CD4-positive, alpha-beta T cell treated with Interleukin-10 for 1 hour (primary cell): Measurements from ENCODE around the gene PLPPR3.
"Not testable (repeated sequence)": the region's sequence is repeated elsewhere in the genome, so short reads cannot be mapped to it uniquely, and the experiment has no call there.

Experiments used
- DNase-seq: peaks from one replicate; pipeline ENCODE4 v3.0.0-alpha.2; 2020

PLPPR3 gene

DNA sequence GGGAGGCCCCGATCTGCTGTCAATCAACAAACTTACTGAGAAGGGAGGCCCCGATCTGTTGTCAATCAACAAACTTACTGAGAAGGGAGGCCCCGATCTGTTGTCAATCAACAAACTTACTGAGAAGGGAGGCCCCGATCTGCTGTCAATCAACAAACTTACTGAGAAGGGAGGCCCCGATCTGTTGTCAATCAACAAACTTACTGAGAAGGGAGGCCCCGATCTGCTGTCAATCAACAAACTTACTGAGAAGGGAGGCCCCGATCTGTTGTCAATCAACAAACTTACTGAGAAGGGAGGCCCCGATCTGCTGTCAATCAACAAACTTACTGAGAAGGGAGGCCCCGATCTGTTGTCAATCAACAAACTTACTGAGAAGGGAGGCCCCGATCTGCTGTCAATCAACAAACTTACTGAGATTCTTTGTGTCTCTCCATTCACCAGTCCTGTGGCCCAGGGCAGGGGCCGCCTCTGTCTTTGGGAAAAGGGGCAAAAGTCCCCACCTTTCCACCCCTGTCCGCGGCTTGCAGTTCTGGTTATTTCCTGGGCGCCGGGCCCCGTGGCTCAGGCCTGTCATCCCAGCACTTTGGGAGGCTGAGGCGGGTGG is 32.0 kb upstream of the PLPPR3 start:
- not testable (repeated sequence) for DNase-seq

DNA sequence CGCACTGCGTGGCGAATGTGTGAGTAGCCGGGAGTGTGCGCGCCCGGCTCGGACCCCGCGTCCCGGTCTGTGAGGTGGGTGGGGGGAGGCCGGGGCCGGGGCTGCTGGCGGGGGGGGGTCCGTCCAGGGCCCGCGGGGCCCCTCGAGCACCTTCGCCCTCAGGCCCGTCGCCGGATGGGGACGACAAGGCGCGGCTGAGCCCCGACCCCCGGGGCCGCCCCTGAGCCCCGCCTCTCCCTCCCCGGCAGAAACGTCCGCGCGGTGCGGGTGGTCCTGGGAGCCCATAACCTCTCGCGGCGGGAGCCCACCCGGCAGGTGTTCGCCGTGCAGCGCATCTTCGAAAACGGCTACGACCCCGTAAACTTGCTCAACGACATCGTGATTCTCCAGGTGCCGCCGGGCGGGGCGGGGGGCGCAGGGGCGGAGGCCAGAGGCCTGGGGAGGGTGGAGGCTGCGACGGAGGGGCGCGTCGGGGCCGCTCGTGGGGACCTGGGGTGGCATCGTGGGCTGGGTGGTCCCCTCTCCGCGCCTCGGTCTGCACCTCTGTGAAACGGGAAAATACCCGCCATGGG is 31.3 kb upstream of the PLPPR3 start:
- DNase-seq, result no peak

DNA sequence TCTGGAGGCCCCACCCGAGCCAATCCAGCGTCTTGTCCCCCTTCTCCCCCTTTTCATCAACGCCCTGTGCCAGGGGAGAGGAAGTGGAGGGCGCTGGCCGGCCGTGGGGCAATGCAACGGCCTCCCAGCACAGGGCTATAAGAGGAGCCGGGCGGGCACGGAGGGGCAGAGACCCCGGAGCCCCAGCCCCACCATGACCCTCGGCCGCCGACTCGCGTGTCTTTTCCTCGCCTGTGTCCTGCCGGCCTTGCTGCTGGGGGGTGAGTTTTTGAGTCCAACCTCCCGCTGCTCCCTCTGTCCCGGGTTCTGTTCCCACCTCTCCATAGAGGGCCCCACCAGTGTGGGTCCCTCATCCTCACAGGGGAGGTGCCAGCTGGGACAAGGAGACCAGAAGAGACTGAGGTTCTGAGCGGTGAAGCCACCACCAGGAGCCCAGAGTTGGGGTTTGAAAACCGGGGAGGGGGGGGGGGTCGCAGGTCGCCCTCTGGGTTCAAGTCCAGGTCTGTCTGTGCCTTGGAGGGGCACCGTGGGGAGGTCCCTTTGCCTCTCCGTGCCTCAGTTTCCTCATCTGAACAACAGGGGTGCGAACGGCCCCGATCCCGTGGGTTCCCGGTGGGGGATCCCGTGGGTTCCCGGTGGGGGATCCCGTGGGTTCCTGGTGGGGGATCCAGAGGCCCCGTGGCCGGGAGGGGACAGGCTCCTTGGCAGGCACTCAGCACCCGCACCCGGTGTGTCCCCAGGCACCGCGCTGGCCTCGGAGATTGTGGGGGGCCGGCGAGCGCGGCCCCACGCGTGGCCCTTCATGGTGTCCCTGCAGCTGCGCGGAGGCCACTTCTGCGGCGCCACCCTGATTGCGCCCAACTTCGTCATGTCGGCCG is 30.6 kb upstream of the PLPPR3 start, which contains the start of gene ELANE:
TSS of gene ELANE (plus strand) at position 168 of the 878 bp plus-strand sequence. CDS start at position 194, 26 bp downstream.
- no peak for DNase-seq

DNA sequence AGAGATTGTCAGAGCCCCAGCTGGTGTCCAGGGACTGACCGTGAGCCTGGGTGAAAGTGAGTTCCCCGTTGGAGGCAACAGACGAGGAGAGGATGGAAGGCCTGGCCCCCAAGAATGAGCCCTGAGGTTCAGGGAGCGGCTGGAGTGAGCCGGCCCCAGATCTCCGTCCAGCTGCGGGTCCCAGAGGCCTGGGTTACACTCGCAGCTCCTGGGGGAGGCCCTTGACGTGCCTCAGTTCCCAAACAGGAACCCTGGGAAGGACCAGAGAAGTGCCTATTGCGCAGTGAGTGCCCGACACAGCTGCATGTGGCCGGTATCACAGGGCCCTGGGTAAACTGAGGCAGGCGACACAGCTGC is 29.2 kb upstream of the PLPPR3 start:
- DNase-seq, result no peak

DNA sequence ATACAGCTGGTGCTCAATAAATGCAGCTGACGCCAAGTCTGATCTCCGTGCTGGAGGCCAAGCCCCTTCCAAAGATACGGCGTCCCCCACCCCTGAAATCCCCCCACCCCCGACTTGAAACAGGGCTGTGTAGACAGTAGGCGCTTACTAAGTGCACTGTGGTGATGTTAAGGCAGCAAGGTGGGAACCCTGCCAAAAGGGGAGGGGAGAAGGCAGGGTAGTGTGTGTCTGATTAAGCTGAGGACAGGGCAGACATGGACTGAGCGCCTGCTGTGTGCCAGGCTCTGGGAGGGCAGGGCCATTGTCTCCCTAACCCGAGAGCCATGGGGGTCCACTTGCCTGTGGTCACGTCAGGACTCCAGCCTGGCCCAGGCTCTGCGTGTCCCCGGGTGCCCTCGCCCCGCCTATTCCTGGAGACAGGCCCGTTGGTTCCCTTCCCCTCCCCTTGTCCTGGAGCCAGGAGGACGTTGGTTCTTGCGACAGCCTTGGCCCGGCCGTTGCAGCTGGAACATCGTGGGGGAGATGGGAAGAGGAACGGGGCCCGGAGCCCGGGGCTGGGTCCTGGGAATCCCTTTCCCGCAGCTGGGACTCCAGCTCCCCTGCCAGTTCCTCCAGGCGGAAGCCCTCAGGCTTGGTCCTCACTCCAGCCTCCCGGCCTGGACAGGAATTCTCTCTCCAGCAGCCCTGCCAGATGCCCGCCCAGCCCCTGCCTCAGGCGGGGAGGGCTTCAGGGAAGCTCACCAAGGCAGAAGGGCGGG is 28.6 kb upstream of the PLPPR3 start:
- DNase-seq, result no peak

DNA sequence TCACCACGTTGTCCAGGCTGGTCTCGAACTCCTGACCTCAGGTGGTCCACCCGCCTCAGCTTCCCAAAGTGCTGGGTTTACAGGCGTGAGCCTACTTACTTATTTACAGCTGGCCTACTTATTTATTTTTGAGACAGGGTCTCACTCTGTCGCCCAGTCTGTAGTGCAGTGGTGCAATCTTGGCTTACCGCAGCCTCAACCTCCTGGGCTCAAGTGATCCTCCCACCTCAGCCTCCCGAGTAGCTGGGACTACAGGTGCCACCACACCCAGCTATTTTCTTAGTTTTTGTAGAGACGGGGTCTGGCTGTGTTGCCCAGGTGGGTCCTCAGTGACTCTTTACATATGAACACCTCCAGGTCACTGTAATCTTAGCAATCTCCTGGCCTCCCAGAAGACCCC is 27.4 kb upstream of the PLPPR3 start:
- not testable (repeated sequence) for DNase-seq

DNA sequence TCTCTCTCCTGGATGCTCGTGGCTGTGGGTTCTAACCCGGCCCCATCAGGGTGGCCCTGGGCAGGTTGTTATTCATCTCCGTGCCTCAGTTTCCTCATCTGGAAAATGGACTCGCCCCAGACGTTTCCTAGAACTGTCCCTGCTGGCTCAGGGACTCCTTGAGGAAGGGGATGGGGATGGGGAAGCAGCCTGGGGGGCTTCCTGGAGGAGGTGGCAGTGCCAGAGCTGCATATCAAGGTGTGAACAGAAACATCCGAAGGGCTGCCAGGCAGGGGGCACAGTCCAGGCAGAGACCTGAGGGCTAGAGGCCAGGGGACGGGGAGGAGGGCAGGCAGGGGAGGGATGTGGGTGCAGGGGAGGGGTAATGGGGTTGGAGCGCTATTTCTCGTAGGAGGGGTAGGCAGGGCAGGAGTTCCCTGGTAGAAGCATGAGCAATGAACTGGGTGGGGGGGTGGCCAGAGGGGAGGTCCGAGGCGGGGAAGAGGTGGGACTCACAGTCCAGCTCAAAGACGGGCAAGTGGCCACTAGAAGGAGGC is 26.7 kb upstream of the PLPPR3 start:
- no peak for DNase-seq

DNA sequence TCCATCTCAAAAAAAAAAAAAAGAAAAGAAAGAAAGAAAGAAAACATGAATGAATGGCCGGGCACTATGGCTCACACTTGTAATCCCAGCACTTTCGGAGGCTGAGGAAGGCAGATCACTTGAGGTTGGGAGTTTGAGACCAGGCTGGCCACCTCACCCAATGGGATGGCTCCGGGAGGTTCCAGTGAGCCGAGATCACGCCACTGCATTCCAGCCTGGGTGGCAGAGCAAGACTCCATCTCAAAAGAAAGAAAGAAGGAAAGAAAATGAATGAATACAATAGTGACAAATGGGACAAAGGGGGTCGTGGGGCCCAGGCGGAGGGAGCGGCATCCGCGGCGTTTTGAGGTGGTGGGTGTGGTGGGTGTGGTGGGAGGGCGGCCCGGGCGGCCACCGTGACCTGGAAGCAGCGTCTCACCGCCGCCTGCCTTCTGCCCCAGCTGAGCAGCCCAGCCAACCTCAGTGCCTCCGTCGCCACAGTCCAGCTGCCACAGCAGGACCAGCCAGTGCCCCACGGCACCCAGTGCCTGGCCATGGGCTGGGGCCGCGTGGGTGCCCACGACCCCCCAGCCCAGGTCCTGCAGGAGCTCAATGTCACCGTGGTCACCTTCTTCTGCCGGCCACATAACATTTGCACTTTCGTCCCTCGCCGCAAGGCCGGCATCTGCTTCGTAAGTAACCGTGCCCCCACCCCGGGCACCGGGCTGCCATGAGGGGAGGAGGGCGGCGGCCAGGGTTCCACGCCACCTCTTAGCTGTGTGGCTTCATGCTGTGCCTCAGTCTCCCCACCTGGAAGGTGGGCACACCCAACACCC is 24.2 kb upstream of the PLPPR3 start:
- DNase-seq, result no peak

DNA sequence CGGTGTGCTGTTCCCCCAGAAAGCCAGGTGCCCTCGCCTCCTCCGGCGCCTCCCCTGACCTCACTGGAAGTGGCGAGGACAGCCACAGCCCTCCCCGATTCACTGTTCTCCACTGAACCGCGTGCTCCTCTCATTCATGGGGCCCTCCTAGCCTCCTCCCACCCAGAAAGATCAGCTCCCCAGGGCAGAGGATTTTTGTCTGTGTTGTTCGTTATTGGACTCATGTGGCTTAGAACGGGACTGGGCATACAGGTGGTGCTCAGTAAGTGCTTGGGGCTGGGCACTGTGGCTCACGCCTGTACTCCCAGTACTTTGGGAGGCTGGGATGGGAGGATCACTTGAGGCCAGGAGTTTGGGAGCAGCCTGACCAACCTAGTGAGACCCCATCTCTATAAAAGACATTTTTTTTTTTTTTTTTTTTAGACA is 22.8 kb upstream of the PLPPR3 start:
- DNase-seq, result no peak

DNA sequence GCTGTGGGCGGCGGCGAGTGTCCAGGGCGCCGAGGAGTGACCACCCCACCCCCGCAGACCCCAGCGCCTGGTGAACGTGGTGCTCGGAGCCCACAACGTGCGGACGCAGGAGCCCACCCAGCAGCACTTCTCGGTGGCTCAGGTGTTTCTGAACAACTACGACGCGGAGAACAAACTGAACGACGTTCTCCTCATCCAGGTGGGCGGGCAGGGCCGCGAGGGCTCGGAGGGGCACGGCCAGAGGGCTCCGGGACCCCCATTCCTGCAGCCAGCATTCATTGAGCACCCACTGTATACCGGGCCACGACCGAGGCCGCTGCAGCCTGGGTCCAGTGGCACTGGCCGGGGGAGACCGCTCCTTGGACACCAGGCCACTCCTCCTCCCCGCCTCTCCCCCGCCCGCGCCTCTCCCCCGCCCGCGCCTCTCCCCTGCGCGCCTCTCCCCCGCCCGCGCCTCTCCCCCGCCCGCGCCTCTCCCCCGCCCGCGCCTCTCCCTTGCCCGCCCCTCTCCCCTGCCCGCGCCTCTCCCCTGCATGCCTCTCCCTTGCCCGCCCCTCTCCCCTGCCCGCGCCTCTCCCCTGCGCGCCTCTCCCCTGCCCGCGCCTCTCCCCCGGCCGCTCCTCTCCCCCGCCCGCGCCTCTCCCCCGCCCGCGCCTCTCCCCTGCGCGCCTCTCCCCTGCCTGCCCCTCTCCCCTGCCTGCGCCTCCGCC is 22.2 kb upstream of the PLPPR3 start:
- DNase-seq, result no peak

DNA sequence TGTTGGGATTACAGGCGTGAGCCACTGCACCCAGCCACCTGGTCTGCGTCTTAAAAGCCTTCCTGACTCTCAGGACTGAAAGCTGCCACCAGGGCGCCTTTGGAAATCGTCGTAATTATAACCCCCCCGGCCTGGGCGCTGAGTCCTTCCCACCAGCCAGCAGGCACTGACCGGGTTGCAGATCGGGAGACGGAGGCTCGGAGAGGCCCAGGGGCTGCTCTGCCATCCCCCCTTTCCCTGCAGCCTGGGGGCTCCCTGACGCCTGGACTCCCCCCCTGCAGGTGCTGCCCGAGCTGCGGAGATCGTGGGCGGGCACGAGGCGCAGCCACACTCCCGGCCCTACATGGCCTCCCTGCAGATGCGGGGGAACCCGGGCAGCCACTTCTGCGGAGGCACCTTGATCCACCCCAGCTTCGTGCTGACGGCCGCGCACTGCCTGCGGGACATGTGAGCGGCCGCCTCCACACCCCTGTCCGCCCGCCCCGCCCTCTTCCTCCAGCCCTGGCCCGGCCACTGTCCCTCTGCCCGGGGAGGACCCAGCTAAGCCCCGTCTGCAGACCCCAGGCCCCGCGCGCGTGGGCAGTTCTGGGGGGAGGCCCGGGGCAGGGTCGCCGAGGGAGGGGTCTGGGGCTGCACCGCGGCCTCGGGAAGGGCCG is 21.6 kb upstream of the PLPPR3 start:
- no peak for DNase-seq

DNA sequence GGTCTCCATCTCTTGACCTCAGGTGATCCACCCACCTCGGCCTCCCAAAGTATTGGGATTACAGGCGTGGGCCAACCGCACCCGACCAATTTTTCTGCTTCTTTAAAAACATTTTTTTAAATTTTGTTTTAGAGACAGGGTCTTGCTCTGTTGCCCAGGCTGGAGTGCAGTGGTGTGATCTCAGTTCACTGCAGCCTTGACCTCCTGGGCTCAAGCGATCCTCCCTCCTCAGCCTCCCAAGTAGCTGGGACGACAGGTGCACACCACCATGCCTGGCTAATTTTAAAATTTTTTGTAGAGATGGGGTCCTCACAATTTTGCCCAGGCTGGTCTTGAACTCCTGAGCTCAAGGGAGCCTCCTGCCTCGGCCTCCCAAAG is 21.0 kb upstream of the PLPPR3 start:
- DNase-seq, result not testable (repeated sequence)

DNA sequence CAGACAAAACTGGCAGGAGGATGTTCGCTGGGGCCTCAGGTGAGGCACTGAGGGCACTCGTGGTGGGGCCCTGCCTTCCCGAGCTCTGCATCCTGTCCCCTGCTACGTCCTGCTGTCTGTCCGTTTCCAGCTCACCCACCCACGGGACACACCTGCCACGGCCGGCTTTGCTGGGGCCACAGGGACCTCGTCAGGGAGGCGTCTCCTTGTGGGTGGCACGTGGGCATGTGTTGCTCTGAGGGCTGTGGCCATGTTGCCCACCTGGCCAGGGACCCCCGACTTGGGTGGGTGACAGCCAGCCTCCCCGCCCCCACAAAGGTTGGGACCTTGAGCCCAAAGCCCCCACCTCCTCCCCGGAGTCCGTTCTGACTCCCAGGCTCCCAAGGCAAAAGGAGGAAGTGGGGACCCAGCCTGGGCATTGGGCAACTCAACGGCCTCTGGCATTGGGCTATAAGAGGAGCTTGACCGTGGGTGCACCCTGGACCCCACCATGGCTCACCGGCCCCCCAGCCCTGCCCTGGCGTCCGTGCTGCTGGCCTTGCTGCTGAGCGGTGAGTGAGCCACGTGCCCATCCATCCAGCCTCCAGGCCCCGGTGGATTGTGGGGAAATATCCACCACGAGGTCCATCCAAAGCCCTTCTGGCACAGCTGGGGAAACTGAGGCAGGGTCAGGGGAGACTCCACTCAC is 18.9 kb upstream of the PLPPR3 start, which contains the start of gene PRTN3:
TSS of gene PRTN3 (plus strand) at position 481 of the 688 bp plus-strand sequence. CDS start at position 491, 10 bp downstream.
- no peak for DNase-seq

DNA sequence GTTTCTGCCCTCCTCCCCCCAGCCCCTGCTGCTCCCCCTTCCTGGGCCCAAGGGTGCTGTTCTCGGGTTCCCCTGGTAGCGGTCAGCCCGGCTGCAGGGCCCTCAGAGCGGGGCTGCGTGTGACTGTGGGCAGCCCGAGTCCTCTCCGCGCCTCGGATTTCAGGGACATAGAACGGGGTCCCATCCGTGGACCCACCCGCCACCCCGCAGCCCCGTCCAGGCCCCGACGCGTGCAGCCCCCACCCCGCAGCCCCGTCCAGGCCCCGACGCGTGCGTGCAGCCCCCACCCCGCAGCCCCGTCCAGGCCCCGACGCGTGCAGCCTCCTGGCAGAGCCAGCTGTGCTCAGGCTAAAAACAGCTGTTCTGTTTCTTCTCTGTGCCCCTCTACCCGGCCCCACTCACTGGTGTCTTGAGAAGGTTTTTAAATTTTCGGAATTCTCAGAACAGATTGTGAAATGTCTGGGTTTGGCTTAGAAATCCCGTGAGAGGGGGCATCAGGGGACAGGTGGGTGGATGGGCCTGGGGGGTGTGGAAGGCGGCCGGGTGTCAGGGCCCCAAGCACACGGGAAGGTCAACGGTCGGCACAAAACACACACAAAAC is 13.6 kb upstream of the PLPPR3 start:
- no peak for DNase-seq

DNA sequence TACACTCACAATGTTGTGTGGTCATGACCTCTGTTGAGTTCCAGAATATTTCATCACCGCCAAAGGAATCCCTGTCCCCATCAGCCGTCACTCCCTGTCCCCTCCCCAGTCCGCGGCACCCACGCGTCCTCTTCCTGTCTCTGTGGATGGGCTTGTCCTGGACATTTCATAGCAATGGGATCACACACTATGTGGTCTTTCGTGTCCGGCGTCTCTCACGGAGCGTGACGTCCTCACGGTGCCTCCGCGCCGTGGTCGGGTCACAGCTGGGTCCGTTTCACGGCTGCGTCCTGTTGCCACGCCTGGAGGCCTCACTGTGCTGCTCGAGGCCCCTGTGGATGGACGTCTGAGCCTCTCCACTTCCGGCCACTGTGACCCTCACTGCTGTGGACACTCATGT is 12.5 kb upstream of the PLPPR3 start:
- DNase-seq, result no peak

DNA sequence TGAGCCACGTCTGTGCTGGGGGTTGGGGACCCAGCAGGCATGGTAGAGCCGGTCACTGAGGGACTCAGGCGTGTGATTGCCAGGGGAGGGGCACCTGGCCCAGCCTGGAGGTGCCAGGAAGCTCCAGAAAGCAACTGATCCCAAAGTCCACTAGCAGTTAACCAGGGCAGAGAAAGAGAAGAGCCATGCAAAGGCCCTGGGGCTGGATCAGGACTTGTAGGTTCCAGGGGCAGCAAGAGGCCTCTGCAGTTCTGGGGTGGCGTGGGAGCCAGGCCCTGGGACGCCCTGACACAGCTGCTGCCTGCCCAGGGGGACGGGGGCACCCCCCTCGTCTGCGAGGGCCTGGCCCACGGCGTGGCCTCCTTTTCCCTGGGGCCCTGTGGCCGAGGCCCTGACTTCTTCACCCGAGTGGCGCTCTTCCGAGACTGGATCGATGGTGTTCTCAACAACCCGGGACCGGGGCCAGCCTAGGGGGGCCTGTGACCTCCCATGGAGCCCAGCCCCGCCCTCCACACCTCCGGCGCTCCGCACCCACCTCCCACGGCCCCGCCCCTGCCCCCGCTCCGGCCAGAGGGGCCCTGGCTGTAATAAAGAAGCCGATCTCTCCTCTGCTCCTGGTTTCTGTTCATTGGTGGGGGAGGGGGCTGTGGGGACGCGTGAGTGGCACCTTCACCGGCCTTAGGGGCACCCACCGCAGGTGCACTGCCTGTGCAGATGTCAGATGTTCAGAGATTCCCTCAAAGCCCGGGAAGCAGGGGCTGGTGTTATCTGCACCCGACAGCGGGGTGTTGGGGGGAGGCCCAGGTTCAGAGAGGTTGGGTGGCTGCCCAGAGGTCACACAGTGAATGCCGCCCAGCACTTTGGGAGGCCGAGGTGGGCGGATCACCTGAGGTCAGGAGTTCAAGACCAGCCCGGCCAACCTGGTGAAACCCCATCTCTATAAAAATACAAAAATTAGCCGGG is 9.9 kb upstream of the PLPPR3 start:
- no peak for DNase-seq

DNA sequence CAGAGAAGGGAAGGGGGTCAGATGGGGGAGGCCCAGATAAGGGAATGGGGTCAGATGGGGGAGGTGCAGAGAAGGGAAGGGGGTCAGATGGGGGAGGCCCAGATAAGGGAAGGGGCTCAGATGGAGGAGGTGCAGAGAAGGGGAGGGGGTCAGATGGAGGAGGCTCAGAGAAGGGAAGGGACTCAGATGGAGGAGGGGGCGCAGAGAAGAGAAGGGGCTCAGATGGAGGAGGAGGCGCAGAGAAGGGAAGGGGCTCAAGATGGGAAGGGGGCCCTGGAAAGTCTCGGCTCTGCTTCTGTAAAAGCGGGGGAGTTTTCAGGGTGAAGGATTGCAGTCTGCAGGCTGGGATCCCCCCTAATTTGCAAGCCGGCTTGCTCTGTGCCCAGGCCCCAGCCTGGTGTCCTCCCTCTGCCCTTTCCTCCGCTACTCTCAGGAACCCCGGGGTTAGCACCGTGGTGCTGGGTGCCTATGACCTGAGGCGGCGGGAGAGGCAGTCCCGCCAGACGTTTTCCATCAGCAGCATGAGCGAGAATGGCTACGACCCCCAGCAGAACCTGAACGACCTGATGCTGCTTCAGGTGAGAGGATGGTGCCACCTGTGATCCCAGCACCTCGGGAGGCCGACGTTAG is 7.5 kb upstream of the PLPPR3 start:
- DNase-seq, result no peak

DNA sequence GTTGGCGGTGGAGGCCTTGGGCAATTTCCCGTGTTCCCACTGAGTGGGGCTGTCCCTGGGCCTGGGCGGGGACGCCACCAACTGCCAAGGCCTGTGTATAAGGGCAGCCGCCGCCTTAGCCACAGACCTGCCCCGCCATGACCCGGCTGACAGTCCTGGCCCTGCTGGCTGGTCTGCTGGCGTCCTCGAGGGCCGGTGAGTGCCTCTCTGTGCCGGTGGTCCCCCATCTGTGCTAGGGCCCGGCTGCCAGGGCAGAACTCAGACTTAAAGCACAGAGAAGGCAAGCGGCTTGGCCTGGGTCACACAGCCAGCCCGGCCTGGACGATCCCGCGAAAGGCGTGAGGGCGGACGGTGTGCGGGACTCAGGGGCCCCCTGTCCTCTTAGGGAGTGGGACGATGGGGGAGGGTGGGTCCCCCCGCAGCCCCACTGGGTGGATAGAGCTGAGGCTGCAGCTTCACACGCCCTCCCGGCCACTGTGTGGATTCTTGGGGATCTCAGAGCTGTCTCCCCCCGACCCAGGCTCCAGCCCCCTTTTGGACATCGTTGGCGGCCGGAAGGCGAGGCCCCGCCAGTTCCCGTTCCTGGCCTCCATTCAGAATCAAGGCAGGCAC is 6.1 kb upstream of the PLPPR3 start, which contains the start of gene AZU1:
TSS of gene AZU1 (plus strand) at position 128 of the 612 bp plus-strand sequence. CDS start at position 138, 10 bp downstream.
- DNase-seq, result no peak
